HG03521 (cell line): ENCODE data around the gene OSGEP.

ENCODE experiments used
- ATAC-seq: cut with Tn5 transposase; IDR thresholded peaks from one replicate; pipeline ENCODE4 v1.9.1; 2021; ENCODE audit warnings: mild to moderate bottlenecking, moderate library complexity; ENCODE audit not compliant: unreplicated experiment

The OSGEP gene

DNA sequence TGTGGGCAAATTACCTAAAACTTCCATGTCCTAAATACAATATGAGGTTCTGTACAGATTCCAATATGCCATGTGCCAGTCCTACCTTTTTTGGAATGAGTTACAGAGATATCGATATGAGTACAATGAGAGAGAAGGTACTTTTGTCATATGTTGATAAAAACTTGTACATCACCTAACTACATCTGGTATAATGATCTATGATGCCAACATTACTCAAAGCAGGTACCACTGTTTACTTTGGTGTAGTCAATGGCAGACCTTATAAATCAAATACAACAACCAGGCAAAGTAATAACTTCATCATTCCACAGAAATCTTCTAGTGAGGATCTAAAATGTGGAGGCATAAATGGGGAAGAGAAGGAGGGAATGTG, 54.0 kb downstream of the OSGEP start:
- ATAC-seq = no peak

DNA sequence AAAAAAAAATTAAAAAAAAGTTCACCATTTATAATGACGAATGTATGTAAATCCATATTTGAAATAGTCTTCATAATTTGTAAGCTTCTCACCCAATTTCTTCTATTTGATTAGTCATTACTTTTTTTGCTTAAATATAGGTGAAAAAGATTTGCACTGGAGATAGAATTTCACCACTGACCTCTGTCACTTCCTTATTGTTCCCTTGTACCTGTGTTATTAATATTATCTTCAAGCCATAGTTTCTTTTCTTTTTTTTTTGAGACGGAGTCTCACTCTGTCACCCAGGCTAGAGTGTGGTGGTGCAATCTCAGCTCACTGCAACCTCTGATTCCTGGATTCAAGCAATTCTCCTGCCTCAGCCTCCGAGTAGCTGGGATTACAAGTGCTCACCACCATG, 57.1 kb downstream of the OSGEP start:
- no peak for ATAC-seq
